Hepatocyte (in vitro differentiated cells): Measurements from ENCODE around the gene NT5C2.

Experiments
- CTCF ChIP-seq: fragments of 200-600 bp; sonication (generic); IDR thresholded peaks from 2 replicates; pipeline ENCODE4 v1.5.1; 2016; ENCODE audit warnings: antibody characterized with exemption, mild to moderate bottlenecking; ENCODE audit not compliant: poor library complexity
- EZH2phosphoT487 ChIP-seq: fragments of 200-600 bp; sonication (generic); IDR thresholded peaks from one replicate; pipeline ENCODE4 v1.6.1; 2018; ENCODE audit warnings: antibody characterized with exemption, mild to moderate bottlenecking, low read depth, moderate library complexity; ENCODE audit not compliant: unreplicated experiment, severe bottlenecking

GRCh38 chr10:103241262-103242011 is 48.4 kb upstream of the NT5C2 start:
- no peak for TF ChIP-seq CTCF
- no peak for TF ChIP-seq EZH2phosphoT487
